K562 (cell line): ENCODE data around the gene DEPP1. TPM values are rescaled to one million over a fixed set of nuclear protein-coding genes. Genes with fewer than 3 reads are reported as not detected.

Experiments used
- ATAC-seq: fragments of 200-7000 bp; cut with Tn5 transposase; 3 replicates; pipeline ENCODE4 v1.9.1; 2020; ENCODE audit warnings: moderate library complexity
- BruUV-seq: library from RNA; stranded (reverse); fragments of 400-500 nt; replicated peaks from 2 replicates; lab custom pipeline; 2021; lab: Mats Ljungman, UMichigan
- CTCF ChIA-PET: fragments of 300-600 bp; formaldehyde crosslinking; extraction: SDS; loops from one replicate; lab custom pipeline; 2021; ENCODE audit warnings: low intra/inter-chr PET ratio; lab: Yijun Ruan, JAX
- POLR2A ChIA-PET: fragments of 300-600, 350-650 bp; sonication (Branson Sonifier 250); formaldehyde crosslinking; extraction: SDS; loops from one replicate; lab custom pipeline; 2021; ENCODE audit warnings: antibody characterized with exemption, inconsistent platforms; lab: Yijun Ruan, JAX
- DNase-seq, 4 experiments: peaks; one replicate each; pipeline versions ENCODE4 v3.0.0 to v3.0.0-alpha.2; 2011 to 2018; ENCODE audit warnings: low spot score in 3 of 4, mixed read lengths in 3 of 4; ENCODE audit errors: extremely low read depth in 1 of 4
- FAIRE-seq: peaks from 2 replicates; lab custom pipeline; 2011; peaks lifted over from hg19 to GRCh38; lab: Jason Lieb, UNC
- H2AFZ ChIP-seq: 2 replicates; pipeline ENCODE4 v1.6.0; 2011; ENCODE audit warnings: low read depth, low read length, control low read depth, inconsistent platforms
- H3K27ac ChIP-seq: fragments of 200-600 bp; 3 replicates; pipeline ENCODE4 v1.8.0; 2011; ENCODE audit warnings: low read depth, mild to moderate bottlenecking, control low read depth, inconsistent platforms, low read length, moderate library complexity, mixed read lengths; ENCODE audit errors: extremely low read depth
- H3K27me3 ChIP-seq, 2 experiments: fragments of 300-600 bp in 1 of 2; 2 replicates in 1 of 2; 3 replicates in 1 of 2; pipeline versions ENCODE4 v1.6.0 to v1.8.0; 2011; ENCODE audit warnings: inconsistent platforms in 2 of 2, low read length in 2 of 2, mild to moderate bottlenecking in 1 of 2, mixed read lengths in 1 of 2, moderate library complexity in 1 of 2; ENCODE audit not compliant: control insufficient read depth in 2 of 2, insufficient read depth in 2 of 2
- H3K36me3 ChIP-seq: fragments of 300-600 bp; 3 replicates; pipeline ENCODE4 v1.8.0; 2011; ENCODE audit warnings: mild to moderate bottlenecking, low read length, inconsistent platforms; ENCODE audit not compliant: control insufficient read depth, insufficient read depth
- H3K4me1 ChIP-seq, 2 experiments: fragments of 200-600 bp in 1 of 2; replicated peaks in 1 of 2; 2 replicates in 1 of 2; 3 replicates in 1 of 2; pipeline versions ENCODE4 v1.5.1 to v1.8.0; 2011; ENCODE audit warnings: inconsistent platforms in 2 of 2, low read length in 2 of 2, mild to moderate bottlenecking in 1 of 2, mixed read lengths in 1 of 2, moderate library complexity in 1 of 2; ENCODE audit not compliant: control insufficient read depth in 2 of 2, insufficient read depth in 2 of 2
- H3K4me2 ChIP-seq: 2 replicates; pipeline ENCODE4 v1.6.1; 2011; ENCODE audit warnings: low read length, control low read depth, inconsistent platforms, mixed read lengths; ENCODE audit not compliant: insufficient read depth
- H3K4me3 ChIP-seq: fragments of 200-600 bp; sonication (generic), shearing (Covaris generic); 2 replicates; pipeline ENCODE4 v1.5.1; 2016; ENCODE audit warnings: control low read depth, inconsistent platforms
- H3K79me2 ChIP-seq: fragments of 200-600 bp; 3 replicates; pipeline ENCODE4 v1.8.0; 2011; ENCODE audit warnings: low read length, inconsistent platforms; ENCODE audit not compliant: control insufficient read depth, insufficient read depth
- H3K9ac ChIP-seq, 2 experiments: 2 replicates each; pipeline versions ENCODE4 v1.6.0 to v1.6.1; 2011; ENCODE audit warnings: low read depth in 2 of 2, low read length in 2 of 2, control low read depth in 1 of 2, inconsistent platforms in 1 of 2, mild to moderate bottlenecking in 1 of 2, mixed read lengths in 1 of 2; ENCODE audit not compliant: insufficient read depth in 1 of 2
- H3K9me1 ChIP-seq: one replicate; pipeline ENCODE4 v1.6.0; 2011; ENCODE audit warnings: inconsistent platforms, mild to moderate bottlenecking, low read length, moderate library complexity; ENCODE audit not compliant: control insufficient read depth, insufficient read depth
- H3K9me3 ChIP-seq: replicated peaks from 2 replicates; pipeline ENCODE4 v1.5.1; 2011; ENCODE audit warnings: low read depth, low read length, inconsistent platforms; ENCODE audit not compliant: control insufficient read depth, insufficient read depth
- H4K20me1 ChIP-seq: replicated peaks from 2 replicates; pipeline ENCODE4 v1.6.1; 2011; ENCODE audit warnings: low read length, inconsistent platforms, mixed read lengths; ENCODE audit not compliant: control insufficient read depth, insufficient read depth
- RNF2 ChIP-seq: sonication (generic); IDR thresholded peaks from 2 replicates; pipeline ENCODE4 v1.6.1; 2016
- SIN3B ChIP-seq: fragments of 450-650 bp; IDR thresholded peaks from 2 replicates; pipeline ENCODE4 v1.6.1; 2017; ENCODE audit warnings: low read depth, mild to moderate bottlenecking, moderate library complexity
- TFE3 ChIP-seq: fragments of 450-650 bp; formaldehyde crosslinking; IDR thresholded peaks from 2 replicates; pipeline ENCODE4 v1.4.0; 2020; ENCODE audit warnings: mild to moderate bottlenecking, mixed read lengths
- ZNF444 ChIP-seq: fragments of 250-450 bp; sonication (Bioruptor Pico); IDR thresholded peaks from 2 replicates; pipeline ENCODE4 v1.4.0; 2020; ENCODE audit warnings: mild to moderate bottlenecking, moderate library complexity
- WGBS: fragments of 100-300 bp; shearing (Covaris generic); methylation state at CpG from one replicate; pipeline ENCODE4 v1.1.6; 2016; ENCODE audit warnings: low coverage, mixed read lengths; ENCODE audit not compliant: insufficient coverage; ENCODE audit errors: missing lambda C conversion rate; 5-methylcytosine and 5-hydroxymethylcytosine counted together
- in situ Hi-C: fragments of 300-500 bp; cut with MboI; formaldehyde crosslinking; loops from 4 replicates; pipeline ENCODE4 v1.15.0; 2018; ENCODE audit warnings: inconsistent platforms, mixed read lengths
- intact Hi-C: fragments of 100-400 bp; cut with micrococcal nuclease; formaldehyde crosslinking; loops from 2 replicates; pipeline ENCODE4 v1.14.2; 2022
- polyA plus RNA-seq, 8 experiments: library from polyadenylated mRNA; depleted of rRNA in 4 of 8; stranded (reverse) in 5 of 8; unstranded in 3 of 8; fragments of >200 nt; fragmentation: Nextera tagmentation in 2 of 8; fragmentation: Illumina TruSeq in 1 of 8; extraction: Ambion mirVana in 2 of 8; extraction: Trizol in 1 of 8; gene quantifications; 2 replicates each; pipeline versions ENCODE4 v1.2.1 to v1.2.3, GENCODE V29; 2011 to 2014; ENCODE audit warnings: inconsistent platforms in 1 of 8, missing spikeins in 1 of 8
- total RNA-seq, 7 experiments: library from RNA; depleted of rRNA in 6 of 7; stranded (reverse); fragments of >200 nt in 6 of 7; fragmentation: Illumina TruSeq in 2 of 7; extraction: Trizol in 2 of 7; gene quantifications; 2 replicates each; pipeline versions ENCODE4 v1.2.1 to v1.2.3, GENCODE V29; 2011 to 2021; ENCODE audit warnings: low replicate concordance in 1 of 7

Gene DEPP1
- total and polyA plus RNA-seq, 9 of the 15 experiments (the other 6 are each of a cell fraction or from before 2014, with no cell fraction given), result 0.04 to 0.54 (median 0.20) TPM; not detected in 1

DNA sequence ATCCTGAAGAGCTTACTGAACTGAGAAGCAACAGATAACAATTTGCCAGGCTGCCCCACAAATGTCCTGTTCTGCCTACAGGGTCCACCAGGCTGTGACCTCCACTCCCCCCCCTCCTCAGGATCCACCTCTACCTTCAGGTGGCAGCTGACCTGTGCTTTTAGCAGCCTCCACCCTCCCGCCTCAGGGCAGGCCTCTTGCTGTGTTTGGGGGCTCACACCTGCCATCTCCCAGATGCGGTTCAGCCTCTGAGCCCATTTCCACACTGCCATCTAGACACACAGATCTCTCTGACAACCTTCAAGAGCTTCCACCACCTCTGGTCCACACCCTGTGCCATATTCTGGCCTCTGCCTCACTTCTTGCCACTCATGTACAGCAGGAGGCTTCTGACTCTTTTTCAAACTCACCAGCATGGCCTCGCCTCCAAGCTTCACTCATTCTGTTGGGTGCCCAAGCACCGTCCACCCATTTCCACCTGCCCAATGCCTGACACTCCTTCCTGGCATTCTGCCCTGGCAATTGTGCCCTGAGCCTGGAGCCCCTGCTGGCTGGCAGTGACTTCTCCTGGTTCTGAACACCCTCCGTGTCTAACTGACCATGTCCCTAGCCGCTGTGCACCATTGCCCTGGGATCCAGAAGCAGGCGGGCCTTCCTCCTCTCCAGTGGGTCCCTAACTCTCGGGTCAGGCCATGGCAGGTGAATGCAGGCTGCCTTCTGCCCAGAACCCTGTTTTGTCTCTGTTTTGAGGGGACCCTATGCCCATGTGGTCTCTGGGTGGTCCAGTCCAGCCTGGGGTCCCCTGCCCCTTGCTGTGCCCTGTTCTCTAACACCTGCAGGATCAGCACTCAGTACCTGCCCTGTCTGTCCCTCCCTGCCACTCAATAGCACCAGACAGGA, 49.0 kb downstream of the DEPP1 start:
- no peaks in the 10 kb centered on the region for H3K9me3 ChIP-seq
- ATAC-seq, result no peak
- BruUV-seq, result no TSS peak
- no peaks in the 10 kb centered on the region for H3K79me2 ChIP-seq
- intact Hi-C loops, result no loop called here
- no peaks in the 10 kb centered on the region for H3K36me3 ChIP-seq
- H4K20me1 ChIP-seq, result peaks cover 2% of the 10 kb centered on the region; the same call in 1 of the 2 replicates
- no peak overlapping the region for H3K4me2 ChIP-seq
- no peak overlapping the region for H3K9ac ChIP-seq
- no peaks in the 10 kb centered on the region for H3K9me1 ChIP-seq
- CTCF ChIA-PET, result no interaction called here
- POLR2A ChIA-PET, result interaction anchor here (1.6 kb wide), 1 partner anchor 49 kb away, joined by 4 read pairs; the partner anchor contains the start of gene DEPP1
- H3K27me3 ChIP-seq, result peaks cover 5 to 38% of the 10 kb centered on the region in 2 experiments; a peak in 4 of 5 replicates
- no peak overlapping the region for H3K27ac ChIP-seq
- H3K4me3 ChIP-seq, result no peak overlapping the region
- no peak for FAIRE-seq
- WGBS, result 3% methylated on average over 8 of the region's 8 CpGs
- no peak for TF ChIP-seq TFE3
- TF ChIP-seq ZNF444, result no peak
- no peak for TF ChIP-seq SIN3B
- no peak for TF ChIP-seq RNF2
- TF ChIP-seq, all 486 proteins: peak for 0
- no peak for DNase-seq
- Histone ChIP-seq H3K4me1 (peaks cover 0 to 5% of the 10 kb centered on the region in 2 experiments; a peak in 1 of 5 replicates), H2AFZ (no peak overlapping the region)
- in situ Hi-C loops, result no loop called here
